Measurements from ENCODE around the gene STIM1.
A peak's percentile ranks its signal among the peaks of the same experiment; 100 is the strongest.
"Not testable (repeated sequence)": the region's sequence is repeated elsewhere in the genome, so short reads cannot be mapped to it uniquely, and the experiment has no call there.

Gene STIM1

GRCh38 chr11:4032097-4032496, 176.6 kb downstream of the STIM1 start:
- no peak for DNase-seq

GRCh38 chr11:4035985-4036384, 180.5 kb downstream of the STIM1 start:
- no peak for DNase-seq

DNA sequence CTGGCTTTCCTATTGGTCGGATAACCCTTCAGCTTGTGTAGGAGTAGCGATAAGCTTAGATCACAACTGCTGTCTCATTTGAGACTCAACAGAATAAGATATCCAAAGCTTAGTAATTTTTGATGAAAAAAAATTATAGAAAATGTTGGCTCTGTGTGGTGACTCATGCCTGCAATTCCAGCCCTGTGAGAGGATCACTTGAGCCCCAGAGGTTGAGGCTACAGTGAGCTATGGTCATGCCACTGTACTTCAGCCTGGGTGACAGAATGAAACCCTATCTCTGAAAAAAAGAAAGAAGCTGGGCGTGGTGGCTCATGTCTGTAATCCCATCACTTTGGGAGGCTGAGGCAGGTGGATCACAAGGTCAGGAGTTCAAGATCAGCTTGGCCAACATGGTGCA, 183.5 kb downstream of the STIM1 start:
- DNase-seq, result peak in 2 of 4 experiments; percentile 7 to 13

- no peak for DNase-seq
These were observed 185.0 kb downstream of the STIM1 start for GRCh38 chr11:4040461-4040860.

DNA sequence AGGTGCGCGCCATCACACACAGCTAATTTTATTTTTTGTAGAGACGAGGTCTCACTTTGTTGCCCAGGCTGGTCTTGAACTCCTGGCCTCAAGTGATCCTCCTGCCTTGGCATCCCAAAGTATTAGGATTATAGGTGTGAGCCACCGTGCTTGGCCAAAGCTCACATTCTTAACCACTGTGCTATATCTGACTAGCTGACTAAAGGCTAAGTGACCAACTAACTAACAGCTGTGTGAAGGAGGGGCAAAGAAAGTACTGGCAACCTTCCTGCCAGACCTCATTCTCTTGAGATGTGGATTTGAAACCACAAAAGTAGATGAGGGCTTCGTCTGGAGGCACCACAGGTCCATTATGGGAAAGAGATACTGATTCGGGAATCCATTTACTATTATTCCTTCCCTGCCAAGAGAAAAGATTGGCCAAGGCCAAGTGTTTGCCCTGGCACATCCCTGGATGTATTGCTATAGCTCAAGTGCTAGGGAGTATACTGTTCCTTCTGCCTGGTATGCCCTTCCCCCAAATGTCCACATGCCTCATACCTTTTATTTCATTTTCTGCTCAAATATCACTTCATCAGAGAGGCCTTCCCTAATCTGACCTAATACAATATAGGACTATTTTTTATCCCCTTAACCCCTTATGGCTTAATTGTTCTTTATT, 186.4 kb downstream of the STIM1 start:
- no peak for DNase-seq

- no peak for DNase-seq
These were observed 189.6 kb downstream of the STIM1 start for GRCh38 chr11:4044976-4045646.

DNA sequence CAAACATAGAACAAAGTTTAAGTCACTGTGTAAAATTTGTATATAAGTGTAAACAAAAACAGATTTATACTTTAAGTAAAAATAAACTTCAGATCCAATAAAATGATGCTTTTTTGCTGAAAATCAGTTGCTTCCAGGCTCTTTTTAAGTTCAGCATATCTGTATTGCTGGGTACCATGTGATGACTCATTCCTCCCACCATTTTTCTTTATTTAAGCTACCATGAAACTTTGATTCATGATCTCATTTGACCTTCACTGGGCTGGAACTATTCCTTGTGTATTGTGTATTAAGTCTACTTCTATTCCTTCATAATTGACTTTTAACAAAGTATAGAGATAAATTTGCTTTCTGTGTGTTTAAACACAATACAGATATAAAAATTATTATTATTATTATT, 192.9 kb downstream of the STIM1 start:
- DNase-seq, result peak in 2 of 4 experiments; percentile 53 to 62

DNA sequence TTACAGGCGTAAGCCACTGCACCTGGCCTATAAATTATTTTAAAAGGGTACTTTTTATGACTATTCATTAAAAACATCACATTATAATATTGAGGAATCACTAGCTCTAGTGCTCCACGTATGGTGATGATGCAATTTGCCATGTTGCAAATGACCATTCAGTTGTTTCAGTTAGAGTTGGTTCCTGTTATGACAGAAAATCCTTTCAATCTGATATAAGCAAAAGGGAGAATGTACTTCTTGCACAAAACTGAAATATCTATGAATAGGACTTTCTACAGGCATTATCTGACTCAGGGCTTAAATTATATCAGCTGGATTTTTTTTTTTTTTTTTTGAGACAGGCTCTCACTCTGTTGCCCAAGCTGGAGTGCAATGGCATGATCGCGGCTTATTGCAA, 193.5 kb downstream of the STIM1 start:
- DNase-seq, result peak; percentile 62 to 90 (median 80)

- DNase-seq, result no peak
These were observed 194.7 kb downstream of the STIM1 start for GRCh38 chr11:4050138-4050537.

DNA sequence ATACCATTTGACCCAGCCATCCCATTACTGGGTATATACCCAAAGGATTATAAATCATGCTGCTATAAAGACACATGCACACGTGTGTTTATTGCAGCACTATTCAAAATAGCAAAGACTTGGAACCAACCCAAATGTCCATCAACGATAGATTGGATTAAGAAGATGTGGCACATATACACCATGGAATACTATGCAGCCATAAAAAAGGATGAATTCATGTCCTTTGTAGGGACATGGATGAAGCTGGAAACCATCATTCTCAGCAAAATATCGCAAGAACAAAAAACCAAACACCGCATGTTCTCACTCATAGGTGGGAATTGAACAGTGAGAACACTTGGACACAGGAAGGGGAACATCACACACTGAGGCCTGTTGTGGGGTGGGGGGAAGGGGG, 197.7 kb downstream of the STIM1 start:
- not testable (repeated sequence) for DNase-seq

DNA sequence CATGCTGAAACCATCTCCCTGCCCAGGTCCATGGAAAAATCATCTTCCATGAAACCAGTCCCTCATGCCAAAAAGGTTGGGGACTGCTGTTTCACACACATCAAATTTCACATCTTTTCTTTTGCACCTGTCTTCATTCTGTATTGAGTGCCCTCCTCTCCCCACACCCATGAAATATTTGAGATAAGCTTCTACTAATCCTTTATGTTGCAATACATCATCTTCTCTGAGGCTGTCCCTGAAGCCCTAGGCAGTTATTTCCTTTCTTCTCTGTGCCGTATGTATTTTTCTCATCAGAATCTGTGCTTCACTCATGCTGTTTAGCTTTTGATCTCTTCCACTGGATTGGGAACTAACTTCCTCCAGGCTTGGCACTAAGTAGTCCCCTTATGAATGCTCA, 199.2 kb downstream of the STIM1 start:
- no peak for DNase-seq

- no peak for DNase-seq
These were observed 204.0 kb downstream of the STIM1 start for GRCh38 chr11:4059424-4059823.

- no peak for DNase-seq
These were observed 204.9 kb downstream of the STIM1 start for GRCh38 chr11:4060182-4060923.

DNA sequence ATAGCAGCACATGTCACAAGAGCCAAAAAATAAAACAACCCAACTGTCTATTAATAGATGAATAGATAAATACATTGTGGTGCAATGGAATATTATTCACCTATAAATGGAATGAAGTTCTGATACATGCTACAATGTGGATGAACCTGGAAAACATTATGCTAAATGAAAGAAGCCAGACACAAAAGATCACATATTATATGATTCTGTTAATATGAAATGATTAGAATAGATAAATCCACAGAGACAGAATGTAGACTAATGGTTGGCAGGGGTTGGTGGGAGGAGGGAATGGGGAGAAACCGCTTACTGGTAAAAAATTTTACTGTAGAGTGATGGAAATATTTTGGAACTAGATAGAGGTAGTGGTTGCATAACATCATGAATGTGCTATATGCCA, 206.2 kb downstream of the STIM1 start:
- DNase-seq, result no peak

- DNase-seq, result no peak
These were observed 207.9 kb downstream of the STIM1 start for GRCh38 chr11:4063348-4063747.

GRCh38 chr11:4064278-4064955, 209.0 kb downstream of the STIM1 start:
- DNase-seq, result no peak

DNA sequence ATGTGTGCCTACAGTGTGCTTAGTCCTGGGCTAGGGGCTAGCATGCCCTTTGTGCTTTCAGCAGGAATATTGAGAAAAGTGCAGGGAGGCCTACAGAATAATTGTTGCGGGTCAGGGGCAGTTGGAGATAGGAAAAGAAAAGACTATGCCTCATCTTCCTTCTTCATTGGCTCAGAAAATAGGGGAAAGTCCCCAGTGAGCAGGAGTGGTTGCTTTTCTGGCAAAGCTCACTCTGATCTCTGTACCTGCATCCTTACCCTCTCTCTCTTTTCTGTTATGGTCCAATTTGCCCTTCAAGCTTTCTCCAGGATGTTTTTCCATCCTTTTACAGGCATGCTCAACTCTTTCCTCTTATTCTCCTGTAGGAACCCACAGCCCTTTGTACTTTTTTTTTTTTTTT, 209.6 kb downstream of the STIM1 start:
- no peak for DNase-seq

GRCh38 chr11:4065601-4066377, 210.3 kb downstream of the STIM1 start:
- DNase-seq, result no peak

- DNase-seq, result peak; percentile 44 to 81 (median 64)
These were observed 211.4 kb downstream of the STIM1 start for GRCh38 chr11:4066910-4067309.

- DNase-seq, result peak; percentile 23 to 66 (median 47)
These were observed 213.5 kb downstream of the STIM1 start for GRCh38 chr11:4068962-4069361.

DNA sequence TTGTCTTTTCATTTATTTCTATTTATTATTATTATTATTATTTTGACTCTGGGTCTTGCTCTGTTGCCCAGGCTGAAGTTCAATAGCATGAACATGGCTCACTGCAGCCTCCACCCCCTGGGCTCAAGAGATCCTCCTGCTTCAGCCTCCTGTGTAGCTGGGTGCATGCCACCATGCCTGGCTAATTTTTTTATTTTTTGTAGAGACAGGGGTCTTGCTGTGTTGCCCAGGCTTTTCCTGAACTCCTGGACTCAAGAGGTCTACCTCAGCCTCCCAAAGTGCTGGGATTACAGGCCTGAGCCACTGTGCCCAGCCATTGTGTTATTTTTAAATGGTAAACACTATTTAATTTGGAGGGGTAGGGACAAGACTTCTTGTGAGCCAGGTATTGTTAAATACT, 215.9 kb downstream of the STIM1 start:
- DNase-seq, result no peak

- no peak for DNase-seq
These were observed 216.4 kb downstream of the STIM1 start for GRCh38 chr11:4071914-4072313.
